Measurements from ENCODE around the gene SHISA9.

SHISA9 gene

DNA sequence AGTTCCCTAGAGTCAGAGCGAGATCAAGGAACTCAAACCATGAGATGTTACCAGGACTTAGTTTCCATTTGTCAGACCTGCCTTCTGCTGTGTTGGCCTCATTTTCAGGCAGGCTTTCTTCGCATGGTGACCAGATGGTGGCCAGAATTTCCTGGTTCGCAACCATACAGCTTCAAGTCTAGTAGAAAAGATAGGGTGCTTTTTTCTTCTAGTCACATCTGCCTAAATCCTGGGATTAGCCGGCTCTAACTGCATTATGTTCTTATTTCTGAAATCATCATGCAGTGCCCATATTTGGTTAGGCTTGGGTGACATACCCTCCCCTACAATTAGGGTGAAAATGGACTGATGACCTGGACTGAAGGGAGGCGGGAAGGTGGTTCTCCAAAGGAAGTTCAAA, 131.5 kb downstream of the SHISA9 start:
- DNase-seq = no peak

DNA sequence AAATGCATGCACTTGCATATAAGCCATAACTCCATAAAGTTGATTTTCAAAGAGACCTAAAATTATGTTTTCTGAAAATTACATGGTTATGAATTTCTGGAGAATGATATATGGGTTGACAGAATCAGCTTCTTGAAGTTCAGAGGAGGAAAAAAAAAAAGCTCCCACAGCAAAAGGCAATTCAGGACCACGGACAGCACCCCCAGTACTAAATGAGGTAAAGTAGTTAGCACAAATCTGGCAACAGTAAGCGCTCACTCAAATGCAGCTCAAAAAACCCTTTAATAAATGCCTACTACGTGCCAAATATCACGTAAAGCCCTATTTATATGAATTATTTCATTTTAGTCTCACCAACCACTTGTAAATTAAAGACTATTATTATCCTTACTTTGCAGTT, 135.2 kb downstream of the SHISA9 start:
- no peak for DNase-seq

DNA sequence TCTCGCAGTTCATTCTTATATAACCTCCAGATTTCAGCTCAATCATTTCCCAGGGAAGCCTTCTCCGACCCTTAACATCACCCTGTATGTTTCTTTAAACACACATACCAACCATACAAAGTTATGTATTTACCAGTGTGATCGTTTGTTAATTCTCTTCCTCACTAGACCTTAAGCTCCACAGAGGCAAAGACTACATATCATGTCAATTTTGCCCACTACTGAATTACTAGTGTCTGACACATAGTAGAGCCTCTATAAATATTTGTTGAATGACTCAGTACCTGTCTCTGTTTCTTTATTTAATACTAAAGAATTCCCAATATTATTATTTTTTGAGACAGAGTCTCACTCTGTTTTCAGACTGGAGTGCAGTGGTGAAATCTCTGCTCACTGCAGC, 137.2 kb downstream of the SHISA9 start:
- DNase-seq = no peak

DNA sequence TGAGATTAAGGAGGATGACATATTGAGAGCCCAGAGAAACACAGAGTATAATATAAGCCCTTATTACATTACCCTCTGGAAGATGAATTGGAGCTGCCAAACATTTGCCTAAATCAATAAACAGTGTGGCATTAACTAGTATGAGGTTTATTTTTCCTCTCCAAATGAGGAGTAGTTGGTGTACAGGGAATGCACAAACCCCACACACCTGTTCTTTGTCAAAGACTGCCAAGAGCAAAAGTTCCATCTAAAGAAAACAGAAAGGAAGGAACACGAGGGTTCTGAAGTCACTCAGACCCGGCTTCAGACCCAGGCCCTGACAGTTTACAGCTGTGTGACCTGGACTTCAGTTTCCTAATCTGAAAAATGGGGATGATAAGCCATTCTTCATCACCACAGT, 138.1 kb downstream of the SHISA9 start:
- no peak for DNase-seq

DNA sequence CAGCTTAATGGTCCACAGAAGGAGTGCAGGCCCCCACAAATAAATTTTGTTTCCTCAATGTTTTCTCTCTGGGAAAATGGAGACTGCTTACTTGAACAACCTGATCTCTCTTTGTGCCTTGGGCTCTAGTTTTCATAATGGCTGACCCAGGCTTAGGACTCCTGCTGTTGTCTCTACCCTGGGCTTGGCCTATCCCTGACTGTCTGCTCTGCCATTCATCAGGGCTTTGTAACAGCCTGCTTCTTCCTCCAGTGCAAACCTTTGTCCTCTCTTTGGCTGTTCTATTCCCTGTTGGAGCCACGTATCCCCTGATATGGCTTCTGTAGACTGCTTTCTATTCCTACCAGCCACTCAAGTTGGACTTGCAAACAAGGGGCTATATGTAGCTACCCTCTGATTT, 139.8 kb downstream of the SHISA9 start:
- DNase-seq = no peak

DNA sequence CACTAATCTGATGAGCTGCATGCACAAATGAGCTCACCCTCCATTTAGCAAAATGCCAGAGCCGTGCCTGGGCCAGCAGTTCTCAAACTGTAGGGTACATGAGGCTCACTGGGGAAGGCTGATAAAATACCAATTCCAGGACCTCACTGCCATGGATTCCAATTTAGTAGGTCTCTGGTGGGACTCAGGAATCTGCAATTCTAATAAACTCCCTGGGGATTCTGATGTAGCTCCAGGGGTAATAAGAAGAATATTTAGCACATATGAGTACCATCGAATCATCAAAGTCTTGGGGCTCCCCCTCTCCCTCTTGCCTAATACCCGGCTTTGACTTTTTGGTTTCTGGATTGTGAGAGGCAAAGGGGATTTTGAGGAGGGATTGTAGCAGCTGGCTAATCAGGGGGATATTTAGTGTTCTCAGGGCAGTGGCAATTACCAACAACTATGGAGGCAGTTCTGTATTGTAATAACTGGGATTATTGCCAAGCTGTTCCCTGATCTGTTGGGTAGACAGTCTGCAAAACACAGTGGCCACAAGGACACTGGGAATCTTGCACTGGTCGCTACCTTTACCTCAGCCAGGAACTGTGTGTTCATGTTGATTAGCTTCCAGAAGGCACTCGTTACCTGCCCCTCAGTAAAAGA, 140.4 kb downstream of the SHISA9 start:
- no peak for DNase-seq

DNA sequence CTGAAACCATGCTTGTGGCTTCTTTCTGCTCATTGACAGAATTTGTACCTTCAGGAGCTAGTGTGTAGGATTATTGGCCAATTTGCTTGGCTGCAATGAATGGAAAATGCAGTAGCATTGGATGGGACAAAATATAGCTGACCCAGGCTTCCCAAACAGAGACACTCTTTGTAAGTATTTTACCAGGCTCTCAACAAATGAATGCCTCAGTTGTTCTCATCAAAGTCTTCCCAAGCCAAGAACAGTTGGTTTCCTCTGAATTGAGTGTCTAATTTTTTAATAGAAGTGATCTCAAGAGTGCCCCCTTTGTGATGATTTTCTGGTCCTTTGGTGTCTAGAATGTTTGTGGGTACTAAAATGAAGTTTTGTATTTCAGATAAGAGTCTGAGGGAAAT, 140.9 kb downstream of the SHISA9 start:
- no peak for DNase-seq

DNA sequence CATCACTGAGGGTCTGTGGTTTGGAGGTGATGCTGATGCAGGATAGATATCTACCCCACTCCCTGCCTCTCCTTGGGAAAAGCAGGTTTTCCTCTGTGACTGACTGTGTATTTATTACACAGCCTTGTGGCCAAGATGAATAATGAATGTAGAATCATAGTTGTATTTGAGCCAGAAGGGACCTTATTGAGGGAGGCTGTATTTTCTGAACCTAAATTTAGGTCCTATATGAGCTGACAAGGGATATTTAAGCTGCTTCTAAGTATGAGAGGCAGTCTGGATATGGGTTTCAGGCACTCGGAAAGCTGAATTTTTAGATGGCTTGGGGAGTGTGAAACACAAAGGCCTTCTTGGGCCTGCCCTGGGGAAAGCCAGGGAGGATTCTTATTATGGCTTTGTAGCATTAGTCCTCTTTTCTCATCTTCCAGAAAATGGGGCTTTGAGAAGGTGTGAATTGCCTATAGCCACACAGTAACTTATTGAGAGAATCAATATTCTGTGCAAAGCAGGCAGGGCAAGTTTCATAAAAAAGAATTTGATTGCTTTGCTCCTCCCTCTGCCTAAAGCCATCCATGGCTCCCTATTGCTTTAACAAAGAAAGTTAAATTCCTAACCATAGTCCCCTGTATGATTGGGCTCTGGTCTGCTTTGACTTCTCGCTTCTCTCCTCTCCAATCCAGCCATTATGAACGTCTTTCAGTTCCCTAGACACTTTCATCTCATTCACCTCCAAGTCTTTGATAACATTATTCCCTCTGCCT, 144.8 kb downstream of the SHISA9 start:
- DNase-seq = no peak

DNA sequence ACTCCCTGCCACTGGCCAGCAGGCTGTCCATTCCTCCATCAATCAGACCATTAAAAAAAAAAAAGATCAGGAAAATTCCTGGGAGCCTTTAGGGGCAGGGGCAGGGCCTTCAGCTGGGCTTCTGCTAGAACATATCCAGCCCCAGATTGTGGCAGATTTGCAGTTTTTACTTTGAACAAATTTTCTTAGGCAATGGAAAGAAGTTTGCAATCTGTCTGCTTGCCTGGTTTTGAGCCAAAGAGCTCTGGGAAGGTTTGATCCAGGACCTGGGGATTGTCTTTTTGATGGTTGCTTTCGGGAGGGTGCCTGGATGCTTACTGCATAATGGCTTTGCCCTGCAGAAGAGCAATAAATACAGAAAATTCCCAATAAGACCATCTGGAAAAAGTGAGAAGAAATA, 145.9 kb downstream of the SHISA9 start:
- no peak for DNase-seq

DNA sequence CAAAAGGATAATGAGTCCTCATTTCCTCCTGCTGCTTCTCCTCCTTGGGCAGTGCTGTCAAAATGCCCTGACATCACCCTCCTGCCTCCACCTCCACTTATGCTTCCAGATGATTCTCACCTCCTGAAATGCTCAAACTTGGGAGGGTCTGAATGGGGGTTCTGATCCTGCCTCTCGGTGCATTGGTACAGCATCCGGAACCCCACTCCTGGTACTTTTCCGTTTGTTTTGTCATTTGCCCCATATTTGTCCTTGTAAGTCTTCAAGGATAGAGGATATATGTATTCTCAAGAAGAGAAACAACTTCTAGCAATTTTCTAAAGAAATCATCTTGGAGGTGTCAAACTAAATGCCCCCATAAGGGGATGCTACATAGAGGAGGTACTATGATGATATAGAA, 148.3 kb downstream of the SHISA9 start:
- DNase-seq = no peak

DNA sequence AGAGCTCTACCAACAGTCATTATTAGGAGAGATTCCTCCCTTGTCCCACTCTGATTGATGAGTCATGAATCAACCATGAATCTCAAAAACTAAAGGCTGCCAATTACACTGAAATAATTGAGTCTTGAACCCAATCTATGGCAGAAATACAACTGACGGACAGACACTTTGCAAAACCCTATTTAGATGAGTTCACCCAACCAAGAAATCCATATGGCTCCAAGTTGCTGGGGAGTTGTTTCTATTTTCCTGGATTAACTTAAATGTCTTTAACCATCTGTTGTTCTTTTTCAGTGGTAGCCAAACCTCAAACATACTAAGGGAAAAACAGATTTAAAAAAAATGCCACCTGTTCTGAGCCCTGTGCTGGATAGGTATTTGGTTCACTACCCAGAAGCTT, 151.0 kb downstream of the SHISA9 start:
- DNase-seq = no peak

DNA sequence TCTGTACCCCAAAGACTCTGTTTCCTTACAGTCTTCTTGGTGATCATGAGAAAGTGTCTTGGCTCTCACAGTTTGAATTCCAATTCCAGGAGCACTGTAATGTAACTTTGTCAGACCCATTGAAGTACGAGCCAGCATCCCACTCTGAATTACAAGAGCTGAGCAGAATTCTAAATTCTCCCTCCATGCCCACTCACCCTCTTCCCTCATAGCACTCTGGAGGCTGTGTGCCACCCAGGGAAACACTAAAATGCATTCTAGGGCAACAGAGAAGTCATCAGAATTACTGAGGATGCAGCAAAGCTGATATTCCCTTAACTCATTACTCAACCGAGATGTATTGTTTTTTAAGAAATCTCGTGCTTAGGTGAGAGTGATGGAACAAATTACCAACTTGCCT, 154.1 kb downstream of the SHISA9 start:
- DNase-seq = no peak

DNA sequence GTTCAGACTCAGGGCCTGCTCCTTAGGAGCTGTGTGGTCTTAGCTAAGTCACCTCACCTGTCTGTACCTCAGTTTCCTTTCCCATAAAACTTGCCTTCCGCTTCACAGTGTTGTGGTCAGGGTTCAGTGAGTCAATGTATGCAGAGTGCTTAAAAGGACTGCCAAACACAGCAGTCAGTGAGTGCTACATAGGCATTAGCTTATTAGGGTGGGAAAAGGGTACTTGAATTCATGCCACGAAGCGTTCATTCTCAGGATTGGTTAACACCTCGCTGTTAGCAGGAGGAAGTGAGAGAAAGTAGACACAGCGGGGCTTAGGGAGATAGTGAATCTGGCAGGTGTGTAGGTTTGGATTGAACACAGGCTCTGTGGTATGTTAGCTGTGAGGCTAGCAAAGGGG, 155.2 kb downstream of the SHISA9 start:
- DNase-seq = no peak

DNA sequence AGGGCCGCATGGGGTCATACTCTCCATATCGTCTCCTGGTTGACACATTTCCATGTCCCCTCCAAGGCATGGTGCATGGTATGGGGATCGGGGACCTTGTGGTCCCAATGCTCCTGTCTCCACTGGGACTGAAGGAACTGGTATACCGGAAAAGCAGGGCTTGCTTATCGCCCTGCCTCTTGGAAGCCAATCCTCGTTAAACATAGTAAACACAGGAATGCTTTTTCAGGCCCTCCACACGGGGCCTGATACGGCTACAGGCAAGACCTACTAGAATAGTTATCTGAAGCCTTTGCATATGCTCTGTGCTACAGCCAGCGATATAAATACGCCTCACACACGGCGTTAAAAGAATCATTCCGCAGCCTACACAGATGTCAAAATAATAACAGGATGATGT, 159.5 kb downstream of the SHISA9 start:
- DNase-seq = no peak

DNA sequence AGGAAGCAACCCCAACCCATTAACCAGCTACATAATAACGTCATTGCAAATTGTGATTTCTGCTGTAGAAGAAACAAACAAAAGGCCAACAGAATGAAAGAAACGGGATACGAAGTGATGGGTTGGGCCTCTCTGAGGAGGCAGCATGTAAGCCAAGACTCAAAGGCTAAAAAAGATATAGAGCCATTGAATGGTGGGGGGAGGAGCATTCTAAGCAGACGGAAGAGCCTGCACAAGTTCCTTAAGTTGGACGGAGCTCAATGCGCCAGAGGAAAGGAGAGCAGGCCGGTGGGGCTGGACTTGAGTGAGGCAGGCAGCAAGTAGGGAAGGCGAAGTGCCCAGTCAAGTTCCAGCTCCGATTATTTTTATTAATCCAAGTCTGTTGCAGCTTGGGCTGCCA, 160.3 kb downstream of the SHISA9 start:
- no peak for DNase-seq

DNA sequence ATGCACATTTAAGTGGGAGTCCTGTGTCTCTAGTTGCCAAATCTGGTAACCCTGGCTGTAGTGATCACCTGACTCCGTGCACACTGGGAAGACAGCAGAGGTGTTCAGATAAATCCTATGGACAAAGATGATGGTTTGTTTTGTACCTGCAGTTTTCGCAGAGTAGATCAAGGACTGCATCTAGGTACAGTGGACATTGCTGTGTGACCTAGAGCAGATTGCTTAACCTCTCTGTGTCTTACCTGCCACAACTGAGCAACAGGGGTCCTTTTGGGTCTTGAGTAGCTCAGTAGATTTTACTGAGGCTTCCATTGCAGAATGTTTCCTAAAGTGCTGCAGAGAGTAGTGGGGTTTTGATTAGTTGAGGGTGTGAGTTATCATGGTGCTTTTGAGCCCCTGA, 160.8 kb downstream of the SHISA9 start:
- no peak for DNase-seq

DNA sequence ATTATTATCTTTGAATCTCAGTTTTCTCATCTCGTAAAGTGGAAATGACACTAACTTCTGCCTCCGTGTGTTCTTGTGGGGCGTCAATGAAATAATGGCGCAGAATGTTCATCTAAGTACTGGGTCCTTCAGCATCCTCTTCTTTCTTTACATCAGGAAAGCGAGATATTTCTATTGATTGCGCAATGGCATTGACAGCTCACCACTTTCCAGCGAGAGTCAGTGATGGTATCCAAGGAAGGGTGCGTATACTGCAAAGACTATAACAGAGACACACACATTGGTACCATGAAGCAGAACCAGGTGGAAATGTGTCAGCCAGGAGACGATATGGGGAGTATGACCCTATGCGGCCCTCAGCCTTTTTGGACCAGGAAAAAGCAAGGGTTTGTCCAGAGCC, 162.1 kb downstream of the SHISA9 start:
- no peak for DNase-seq

DNA sequence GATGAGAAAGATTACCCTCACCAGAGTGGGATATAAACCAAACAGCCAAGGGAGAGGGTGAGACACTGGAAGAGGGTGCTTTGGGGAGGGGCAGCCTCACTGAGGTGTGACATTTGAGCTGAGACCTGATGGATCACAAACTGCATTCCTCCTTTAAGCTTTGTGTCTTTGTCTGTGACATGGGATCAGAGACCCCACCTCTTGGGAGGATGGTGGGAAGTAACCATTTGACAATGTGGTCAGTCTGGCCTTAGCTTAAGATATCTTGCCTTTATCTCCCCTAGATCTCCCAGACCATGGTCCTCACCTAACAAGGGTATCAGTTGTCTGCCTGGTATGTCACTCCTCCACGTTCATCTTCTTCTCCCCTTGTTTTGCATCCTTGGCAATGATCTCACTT, 163.4 kb downstream of the SHISA9 start:
- no peak for DNase-seq

DNA sequence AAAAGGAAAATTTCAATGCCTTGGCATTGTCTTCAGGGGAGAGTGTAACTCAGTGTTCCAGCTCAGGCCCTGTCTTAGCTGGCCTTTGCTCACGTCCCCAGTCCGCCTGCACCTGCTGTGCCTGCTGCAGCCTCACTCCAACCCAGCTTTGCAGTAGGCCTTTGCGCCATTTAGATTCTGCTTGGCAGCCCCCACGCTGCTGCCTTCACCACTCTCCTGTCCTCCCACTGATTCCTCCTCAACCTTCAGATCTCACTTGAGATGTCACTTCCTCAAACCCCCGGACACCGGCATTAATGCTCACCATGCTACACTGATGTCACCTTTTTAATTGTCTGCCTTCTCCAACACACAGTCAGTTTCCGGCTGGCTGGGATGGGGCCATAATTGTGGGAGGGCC, 166.2 kb downstream of the SHISA9 start:
- no peak for DNase-seq

DNA sequence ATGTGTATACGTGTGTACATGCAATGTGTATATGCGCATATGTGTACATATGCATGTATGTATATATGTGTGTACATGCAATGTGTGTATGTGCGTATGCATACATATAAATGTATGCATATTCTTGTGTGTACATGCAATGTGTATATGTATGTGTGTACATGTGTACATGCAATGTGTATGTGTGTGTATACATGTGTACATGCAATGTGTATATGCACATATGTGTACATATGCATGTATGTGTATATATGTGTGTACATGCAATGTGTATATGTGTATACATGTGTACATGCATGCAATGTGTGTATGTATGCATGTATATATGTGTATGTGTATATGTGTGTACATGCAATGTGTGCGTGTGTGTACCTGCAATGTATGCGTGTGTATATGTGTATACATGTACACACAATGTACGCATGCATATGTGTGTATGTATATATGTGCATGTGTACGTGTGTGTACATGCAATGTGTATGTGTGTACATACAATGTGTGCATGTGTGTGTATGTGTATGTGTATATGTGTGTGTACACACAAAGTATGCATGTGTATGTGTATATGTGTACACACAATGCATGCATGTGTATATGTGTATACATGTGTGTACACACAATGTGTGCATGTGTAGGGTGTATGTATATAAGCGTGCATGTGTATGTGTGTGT, 167.7 kb downstream of the SHISA9 start:
- no peak for DNase-seq

DNA sequence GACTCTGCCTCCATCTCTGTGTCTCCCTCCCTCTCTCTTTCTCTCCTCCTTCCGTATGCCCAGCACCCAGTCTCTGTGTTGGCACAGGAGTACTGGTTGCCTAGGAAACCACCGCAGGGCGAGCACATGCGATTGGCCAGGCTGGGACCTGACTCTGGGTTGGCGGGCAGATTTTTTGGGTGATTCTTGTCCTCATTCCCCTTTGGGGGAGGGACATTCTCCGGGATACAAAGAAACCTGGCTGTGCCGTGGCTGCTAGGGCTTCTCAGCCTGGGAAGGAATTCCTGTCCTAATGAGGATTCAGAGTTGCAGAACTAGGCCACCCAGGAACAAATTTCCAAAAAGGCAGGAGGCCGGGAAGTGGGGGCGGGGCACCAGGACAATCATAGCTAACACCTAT, 168.9 kb downstream of the SHISA9 start:
- peak; percentile 18 for DNase-seq

DNA sequence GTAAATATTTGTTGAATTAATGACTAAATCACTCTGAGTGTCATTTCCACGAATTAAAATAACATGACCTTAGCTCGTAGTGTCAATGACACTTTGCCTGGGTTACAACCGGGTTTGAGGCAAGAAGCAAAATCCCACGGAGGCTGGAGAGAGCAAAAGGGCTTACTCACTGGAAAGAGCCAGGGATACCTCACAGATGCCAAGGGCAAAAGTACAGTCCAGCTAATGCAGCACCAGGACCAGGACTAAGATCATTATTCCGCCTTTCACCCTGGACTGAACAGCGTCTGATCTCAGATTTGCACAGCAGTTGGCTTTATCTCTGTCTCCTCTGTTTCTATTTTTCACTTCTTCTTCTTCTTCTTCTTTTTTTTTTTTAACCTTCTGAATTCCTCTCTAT, 175.5 kb downstream of the SHISA9 start:
- no peak for DNase-seq

DNA sequence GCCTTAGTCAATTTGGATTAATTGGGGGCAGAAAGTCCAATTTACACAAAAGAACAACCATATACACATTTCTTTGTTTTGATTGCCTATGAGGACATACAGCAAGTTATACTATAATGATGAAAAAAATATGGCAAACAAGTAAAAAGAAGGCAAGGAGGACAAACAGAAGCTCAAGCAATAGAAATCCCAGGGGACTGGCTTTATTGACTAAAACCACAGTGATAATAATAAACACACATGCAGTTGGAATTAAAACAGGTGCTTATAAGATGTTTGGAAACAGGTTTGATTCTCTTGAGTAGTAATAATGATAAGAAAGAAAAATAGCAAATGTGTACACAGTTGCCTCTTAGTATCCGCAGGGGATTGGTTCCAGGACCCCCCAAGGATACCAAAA, 176.4 kb downstream of the SHISA9 start:
- DNase-seq = no peak

DNA sequence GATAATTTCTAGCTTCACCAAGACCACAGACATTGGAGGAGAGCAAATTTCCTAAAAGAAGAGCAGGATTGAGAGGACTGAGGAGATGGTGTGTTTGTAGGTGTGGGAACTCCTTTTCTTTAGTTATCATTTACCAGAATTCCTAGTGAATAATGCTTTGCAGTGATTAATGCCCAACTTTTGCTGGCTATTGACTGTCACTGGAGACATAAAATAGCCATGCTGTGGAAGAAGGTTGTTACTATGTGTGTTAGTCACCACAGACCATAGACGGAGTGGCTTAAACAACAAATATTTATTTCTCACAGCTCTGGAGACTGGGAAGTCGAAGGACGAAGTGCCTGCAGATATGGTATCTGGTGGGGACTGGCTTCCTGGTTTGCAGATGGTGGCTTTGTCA, 179.1 kb downstream of the SHISA9 start:
- DNase-seq = no peak
